Measurements from ENCODE around the gene GPC6.

GPC6 gene

DNA sequence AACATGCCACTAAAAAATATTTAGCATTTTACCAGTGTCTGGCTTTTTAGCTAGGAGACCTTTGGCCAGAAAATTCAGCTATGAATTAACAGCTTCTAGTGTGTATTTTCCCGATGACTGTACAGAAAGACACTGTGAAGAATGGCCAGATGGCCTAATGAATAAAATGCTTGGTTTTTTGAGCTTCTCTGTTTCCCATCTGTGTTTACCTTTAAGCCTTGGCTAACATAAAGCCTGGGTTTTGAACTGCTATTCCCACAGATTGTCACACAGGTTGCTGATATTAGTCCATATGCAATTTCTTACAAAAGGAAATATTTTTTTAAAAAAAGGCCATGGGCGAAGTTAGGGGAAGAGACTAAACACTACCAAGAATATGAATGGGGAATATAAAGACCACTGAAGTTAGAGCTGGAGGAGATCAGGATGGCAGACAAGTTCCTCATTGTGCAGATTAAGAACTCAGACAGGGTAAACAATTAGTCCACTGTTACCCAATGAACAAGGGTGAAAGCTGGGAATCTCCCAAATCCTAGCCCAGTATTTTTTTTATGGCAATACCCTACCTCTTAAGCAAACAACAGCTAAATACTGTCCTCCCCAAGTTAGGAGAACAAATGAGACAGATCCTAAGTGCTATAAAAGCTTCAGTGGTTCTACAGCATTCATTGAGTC lies 1157.8 kb downstream of the GPC6 start:
- Histone ChIP-seq H3K79me2 (ENCODE audit: insufficient read depth, low read depth) (no peaks in the 10 kb centered on the region), H3K36me3 (ENCODE audit: insufficient read depth) (no peaks in the 10 kb centered on the region), H4K20me1 (ENCODE audit: insufficient read depth) (no peaks in the 10 kb centered on the region), H3K27ac (no peak overlapping the region), H3K9ac (no peak overlapping the region), H3K4me1 (ENCODE audit: low read depth, poor library complexity, severe bottlenecking) (no peaks in the 10 kb centered on the region), H3K27me3 (ENCODE audit: insufficient read depth, low read depth) (no peaks in the 10 kb centered on the region), H2AFZ (ENCODE audit: low read depth) (no peak overlapping the region), H3K4me3 (IDR thresholded peaks at IDR 0.05; ENCODE audit: insufficient read depth, low read depth, low read length) (no peak overlapping the region), H3K4me2 (no peak overlapping the region)
- TF ChIP-seq, protein P1, sequence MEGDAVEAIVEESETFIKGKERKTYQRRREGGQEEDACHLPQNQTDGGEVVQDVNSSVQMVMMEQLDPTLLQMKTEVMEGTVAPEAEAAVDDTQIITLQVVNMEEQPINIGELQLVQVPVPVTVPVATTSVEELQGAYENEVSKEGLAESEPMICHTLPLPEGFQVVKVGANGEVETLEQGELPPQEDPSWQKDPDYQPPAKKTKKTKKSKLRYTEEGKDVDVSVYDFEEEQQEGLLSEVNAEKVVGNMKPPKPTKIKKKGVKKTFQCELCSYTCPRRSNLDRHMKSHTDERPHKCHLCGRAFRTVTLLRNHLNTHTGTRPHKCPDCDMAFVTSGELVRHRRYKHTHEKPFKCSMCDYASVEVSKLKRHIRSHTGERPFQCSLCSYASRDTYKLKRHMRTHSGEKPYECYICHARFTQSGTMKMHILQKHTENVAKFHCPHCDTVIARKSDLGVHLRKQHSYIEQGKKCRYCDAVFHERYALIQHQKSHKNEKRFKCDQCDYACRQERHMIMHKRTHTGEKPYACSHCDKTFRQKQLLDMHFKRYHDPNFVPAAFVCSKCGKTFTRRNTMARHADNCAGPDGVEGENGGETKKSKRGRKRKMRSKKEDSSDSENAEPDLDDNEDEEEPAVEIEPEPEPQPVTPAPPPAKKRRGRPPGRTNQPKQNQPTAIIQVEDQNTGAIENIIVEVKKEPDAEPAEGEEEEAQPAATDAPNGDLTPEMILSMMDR (conservative IDR thresholded peaks at IDR 0.05; ENCODE audit: low read depth, low read length) = no peak

DNA sequence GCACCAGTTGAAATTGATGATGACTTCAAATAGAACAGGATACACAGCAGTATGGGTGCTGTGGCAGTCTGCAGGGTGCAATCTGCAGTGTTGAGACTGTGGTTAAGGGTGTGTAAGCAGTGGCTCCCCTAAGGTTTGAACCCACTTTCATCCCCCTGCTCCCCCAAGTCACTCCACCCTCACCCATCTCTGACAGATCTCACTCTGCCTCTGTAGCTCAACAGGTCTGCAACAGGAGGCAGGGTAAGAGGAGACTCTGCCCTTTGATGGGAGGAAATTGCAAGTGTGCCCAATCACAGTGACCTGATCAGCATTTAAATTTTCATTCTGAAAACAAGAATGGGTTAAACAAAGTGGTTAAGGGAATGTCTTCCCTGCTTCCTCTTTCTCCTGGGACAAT lies 1160.4 kb downstream of the GPC6 start:
- TF ChIP-seq, protein P1 (conservative IDR thresholded peaks at IDR 0.05; ENCODE audit: low read depth, low read length) = no peak

DNA sequence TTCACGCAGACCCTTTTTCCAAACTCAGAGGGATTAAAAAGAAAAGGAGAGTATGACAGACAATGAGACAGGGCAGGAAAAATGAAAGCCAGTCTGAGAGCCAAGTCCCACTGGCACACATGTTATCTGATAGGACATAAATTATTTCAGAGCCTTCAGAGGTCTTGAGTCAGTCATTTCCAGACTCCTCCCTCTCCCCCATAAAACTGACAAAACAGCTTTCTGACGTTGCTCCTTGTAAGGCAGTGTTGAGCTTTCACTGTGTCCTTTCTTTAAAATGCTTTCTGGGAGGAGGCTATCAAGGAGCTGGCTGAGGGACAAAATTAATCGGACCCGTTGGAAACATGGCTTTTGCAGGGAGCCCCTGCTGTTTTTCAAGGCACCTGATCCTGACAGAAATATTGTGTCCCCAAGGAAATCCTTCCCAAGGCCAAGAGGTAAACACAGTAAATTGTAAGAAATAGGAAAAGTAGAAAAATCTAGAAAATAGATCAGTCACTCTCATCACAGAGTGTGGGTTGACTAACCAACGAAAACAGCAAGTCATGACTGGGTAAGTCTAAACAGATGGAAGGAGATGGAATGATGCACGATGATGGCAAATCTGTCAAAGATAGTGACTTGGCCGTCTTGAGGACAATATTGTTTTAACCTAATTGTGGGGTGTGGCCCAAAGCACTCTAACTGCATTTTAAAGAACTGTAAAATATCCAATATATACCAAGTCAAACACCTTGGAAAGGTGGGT lies 1163.2 kb downstream of the GPC6 start:
- Histone ChIP-seq H3K4me1 (ENCODE audit: low read depth, poor library complexity, severe bottlenecking) (no peaks in the 10 kb centered on the region), H3K79me2 (ENCODE audit: insufficient read depth, low read depth) (no peaks in the 10 kb centered on the region), H3K36me3 (ENCODE audit: insufficient read depth) (no peaks in the 10 kb centered on the region), H3K27me3 (ENCODE audit: insufficient read depth, low read depth) (no peaks in the 10 kb centered on the region), H2AFZ (ENCODE audit: low read depth) (no peak overlapping the region), H3K27ac (no peak overlapping the region), H3K4me2 (no peak overlapping the region), H3K4me3 (IDR thresholded peaks at IDR 0.05; ENCODE audit: insufficient read depth, low read depth, low read length) (no peak overlapping the region), H4K20me1 (ENCODE audit: insufficient read depth) (no peaks in the 10 kb centered on the region), H3K9ac (no peak overlapping the region)
- TF ChIP-seq, protein P1 (conservative IDR thresholded peaks at IDR 0.05; ENCODE audit: low read depth, low read length) = no peak

More for the DNA sequence above, 1160.4 kb downstream of the GPC6 start:
- Histone ChIP-seq H3K27ac (no peak overlapping the region), H3K4me1 (ENCODE audit: low read depth, poor library complexity, severe bottlenecking) (no peaks in the 10 kb centered on the region), H3K4me3 (IDR thresholded peaks at IDR 0.05; ENCODE audit: insufficient read depth, low read depth, low read length) (no peak overlapping the region), H4K20me1 (ENCODE audit: insufficient read depth) (no peaks in the 10 kb centered on the region), H3K9ac (no peak overlapping the region), H3K36me3 (ENCODE audit: insufficient read depth) (no peaks in the 10 kb centered on the region), H3K79me2 (ENCODE audit: insufficient read depth, low read depth) (no peaks in the 10 kb centered on the region), H2AFZ (ENCODE audit: low read depth) (no peak overlapping the region), H3K27me3 (ENCODE audit: insufficient read depth, low read depth) (no peaks in the 10 kb centered on the region), H3K4me2 (no peak overlapping the region)

DNA sequence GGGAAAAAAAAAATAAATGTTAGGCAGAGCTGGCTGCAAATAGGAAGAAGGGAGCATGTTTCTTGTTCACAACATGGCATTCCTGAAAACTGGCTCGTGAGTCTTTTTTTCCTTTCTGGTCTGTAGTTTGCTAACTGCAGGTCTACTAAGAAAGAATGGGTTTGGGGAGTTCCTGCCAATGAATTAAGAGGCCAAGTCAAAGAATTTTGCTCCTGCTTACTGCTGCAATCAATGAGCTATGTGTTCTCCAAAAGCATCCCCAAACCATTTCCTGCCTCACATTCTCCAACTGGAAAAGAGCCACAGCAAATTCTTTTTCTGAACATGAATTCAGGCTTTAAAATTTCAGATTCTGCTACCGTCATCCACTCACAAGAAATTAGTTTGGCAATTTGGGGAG lies 1164.3 kb downstream of the GPC6 start:
- H3K9ac ChIP-seq = no peak overlapping the region
- no peak overlapping the region for H3K27ac ChIP-seq
- H3K36me3 ChIP-seq (ENCODE audit: insufficient read depth) = no peaks in the 10 kb centered on the region
- no peak overlapping the region for H3K4me2 ChIP-seq
- no peaks in the 10 kb centered on the region for H3K4me1 ChIP-seq (ENCODE audit: low read depth, poor library complexity, severe bottlenecking)
- no peak overlapping the region for H3K4me3 ChIP-seq (IDR thresholded peaks at IDR 0.05; ENCODE audit: insufficient read depth, low read depth, low read length)
- no peaks in the 10 kb centered on the region for H3K27me3 ChIP-seq (ENCODE audit: insufficient read depth, low read depth)
- TF ChIP-seq, protein P1 (conservative IDR thresholded peaks at IDR 0.05; ENCODE audit: low read depth, low read length) = no peak
- no peaks in the 10 kb centered on the region for H4K20me1 ChIP-seq (ENCODE audit: insufficient read depth)
- no peaks in the 10 kb centered on the region for H3K79me2 ChIP-seq (ENCODE audit: insufficient read depth, low read depth)
- no peak overlapping the region for H2AFZ ChIP-seq (ENCODE audit: low read depth)
